UCSD-AML1 (cell line): ENCODE data around the gene ACAN.
"Not testable (repeated sequence)": the region's sequence is repeated elsewhere in the genome, so short reads cannot be mapped to it uniquely, and the experiment has no call there.

Source experiments
- DNase-seq: peaks from one replicate; lab custom pipeline; 2025; ENCODE audit not compliant: unreplicated experiment; lab: John Stamatoyannopoulos, UW

The ACAN gene

GRCh38 chr15:88920186-88920891 is 117.1 kb downstream of the ACAN start:
- DNase-seq = no peak

DNA sequence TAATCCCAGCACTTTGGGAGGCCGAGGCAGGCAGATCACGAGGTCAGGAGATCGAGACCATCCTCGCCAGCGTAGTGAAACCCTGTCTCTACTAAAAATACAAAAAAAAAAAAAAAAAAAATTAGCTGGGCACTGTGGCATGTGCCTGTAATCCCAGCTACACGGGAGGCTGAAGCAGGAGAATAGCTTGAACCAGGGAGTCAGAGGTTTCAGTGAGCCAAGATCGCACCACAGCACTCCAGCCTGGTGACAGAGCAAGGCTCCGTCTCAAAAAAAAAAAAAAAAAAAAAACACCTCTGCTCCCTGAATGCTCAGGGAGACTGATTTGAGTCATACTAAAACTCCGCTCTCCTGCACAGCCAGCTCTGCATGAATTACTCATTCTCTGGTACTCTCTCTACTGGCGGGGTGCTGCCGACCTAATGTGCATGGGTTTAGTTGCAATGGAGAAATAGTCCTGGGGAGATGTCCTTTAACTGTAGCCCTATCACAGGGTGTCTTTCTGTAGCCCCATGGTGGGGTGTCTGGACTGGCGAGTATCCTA is 117.7 kb downstream of the ACAN start:
- not testable (repeated sequence) for DNase-seq
